VCaP (cell line): ENCODE results near the gene ZNF17.

Experiments
- H3K27ac ChIP-seq: fragments of 450-650 bp; 2 replicates; pipeline ENCODE4 v1.5.1; 2017
- CTCF ChIP-seq: fragments of 450-650 bp; conservative IDR thresholded peaks from 2 replicates; pipeline ENCODE4 v1.5.1; 2017; ENCODE audit warnings: mild to moderate bottlenecking, moderate library complexity

ZNF17 gene

GRCh38 chr19:57435062-57435978 is 24.4 kb downstream of the ZNF17 start, which contains the start of gene ZNF749:
TSS of gene ZNF749 (plus strand) at chr19:57435325. CDS start at chr19:57435579, 254 bp downstream.
- peak within 1 kb of the TSS; percentile 82 for H3K27ac ChIP-seq
- TF ChIP-seq CTCF = no peak

- TF ChIP-seq CTCF = no peak
- peak overlapping the region; percentile 82 for H3K27ac ChIP-seq
These were observed 25.5 kb downstream of the ZNF17 start for GRCh38 chr19:57436417-57436816.

GRCh38 chr19:57437931-57438330 is 27.0 kb downstream of the ZNF17 start:
- no peak overlapping the region; the same call in 1 of the 2 replicates for H3K27ac ChIP-seq
- no peak for TF ChIP-seq CTCF

GRCh38 chr19:57438925-57439324 is 28.0 kb downstream of the ZNF17 start:
- H3K27ac ChIP-seq = no peak overlapping the region
- no peak for TF ChIP-seq CTCF

- no peak for TF ChIP-seq CTCF
- H3K27ac ChIP-seq = no peak overlapping the region
These were observed 31.2 kb downstream of the ZNF17 start for GRCh38 chr19:57441979-57442752.

GRCh38 chr19:57443121-57443696 is 32.2 kb downstream of the ZNF17 start:
- no peak for TF ChIP-seq CTCF
- no peak overlapping the region for H3K27ac ChIP-seq

GRCh38 chr19:57452307-57452706 is 41.3 kb downstream of the ZNF17 start:
- no peak for TF ChIP-seq CTCF
- no peak overlapping the region for H3K27ac ChIP-seq
